ENCODE measurements around the gene TMEM161A. TPM values are rescaled to one million over a fixed set of nuclear protein-coding genes. Genes with fewer than 3 reads are reported as not detected.
A peak's percentile ranks its signal among the peaks of the same experiment; 100 is the strongest.

Gene TMEM161A
- total and polyA plus RNA-seq, 2 donors (not counting 1 experiment from before 2014, with no cell fraction given), result 23.6 to 44.0 TPM

DNA sequence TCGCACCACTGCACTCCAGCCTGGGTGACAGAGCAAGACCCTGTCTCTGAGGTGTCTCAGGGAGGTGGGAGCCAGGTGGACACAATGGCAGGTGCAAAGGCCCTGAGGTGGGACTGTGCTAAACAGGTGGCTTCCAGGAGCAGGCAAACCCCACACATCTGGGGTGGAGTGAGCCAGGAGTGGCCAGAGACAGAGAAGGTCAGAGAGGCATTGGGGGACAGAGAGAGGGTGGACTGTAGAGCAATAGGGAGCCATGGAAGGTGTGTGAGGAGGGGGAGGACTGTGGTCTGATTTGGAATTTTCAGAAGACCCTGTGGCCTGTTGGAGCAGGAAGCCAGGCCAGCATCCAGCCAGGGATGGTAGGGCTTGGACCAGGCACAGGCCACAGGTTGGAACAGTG lies 27.1 kb upstream of the TMEM161A start:
- CTCF ChIA-PET, result no interaction called here
- H3K36me3 ChIP-seq (replicated peaks in 1 of 2; ENCODE audit: control extremely low read depth in 1 of 2, control insufficient read depth in 1 of 2, extremely low read depth in 1 of 2, insufficient read depth in 2 of 2, low read length in 1 of 2), result no peaks in the 10 kb centered on the region
- intact Hi-C loops (cut with micrococcal nuclease), result no loop called here
- Mint-ChIP-seq H3K27ac (peak overlapping the region; percentile 53), H3K4me1 (peaks cover 36% of the 10 kb centered on the region), H3K27me3 (peaks cover 8% of the 10 kb centered on the region), H3K9me3 (ENCODE audit: insufficient read depth) (no peaks in the 10 kb centered on the region), H3K4me3 (no peak overlapping the region)
- peaks cover 0 to 11% (median under 1%) of the 10 kb centered on the region in 4 experiments for H3K27me3 ChIP-seq (replicated peaks in 1 of 4; ENCODE audit: control extremely low read depth in 1 of 4, control insufficient read depth in 3 of 4, insufficient read depth in 4 of 4, low read length in 3 of 4)
- no peak overlapping the region for H3K4me3 ChIP-seq (ENCODE audit: control extremely low read depth in 1 of 5, extremely low read depth in 1 of 5, insufficient read depth in 1 of 5, low read depth in 2 of 5, low read length in 4 of 5)
- POLR2A ChIA-PET, result no interaction called here
- H3K9me3 ChIP-seq (ENCODE audit: control extremely low read depth in 1 of 3, control insufficient read depth in 2 of 3, insufficient read depth in 1 of 3, low read length in 2 of 3), result peaks cover 0 to 2% (median 0%) of the 10 kb centered on the region in 3 donors
- H4K20me1 ChIP-seq (ENCODE audit: control insufficient read depth, insufficient read depth, low read length, poor library complexity, severe bottlenecking), result no peaks in the 10 kb centered on the region
- H3K79me2 ChIP-seq (ENCODE audit: control insufficient read depth, insufficient read depth, low read length), result no peaks in the 10 kb centered on the region
- no peak for DNase-seq
- TF ChIP-seq, protein P1, sequence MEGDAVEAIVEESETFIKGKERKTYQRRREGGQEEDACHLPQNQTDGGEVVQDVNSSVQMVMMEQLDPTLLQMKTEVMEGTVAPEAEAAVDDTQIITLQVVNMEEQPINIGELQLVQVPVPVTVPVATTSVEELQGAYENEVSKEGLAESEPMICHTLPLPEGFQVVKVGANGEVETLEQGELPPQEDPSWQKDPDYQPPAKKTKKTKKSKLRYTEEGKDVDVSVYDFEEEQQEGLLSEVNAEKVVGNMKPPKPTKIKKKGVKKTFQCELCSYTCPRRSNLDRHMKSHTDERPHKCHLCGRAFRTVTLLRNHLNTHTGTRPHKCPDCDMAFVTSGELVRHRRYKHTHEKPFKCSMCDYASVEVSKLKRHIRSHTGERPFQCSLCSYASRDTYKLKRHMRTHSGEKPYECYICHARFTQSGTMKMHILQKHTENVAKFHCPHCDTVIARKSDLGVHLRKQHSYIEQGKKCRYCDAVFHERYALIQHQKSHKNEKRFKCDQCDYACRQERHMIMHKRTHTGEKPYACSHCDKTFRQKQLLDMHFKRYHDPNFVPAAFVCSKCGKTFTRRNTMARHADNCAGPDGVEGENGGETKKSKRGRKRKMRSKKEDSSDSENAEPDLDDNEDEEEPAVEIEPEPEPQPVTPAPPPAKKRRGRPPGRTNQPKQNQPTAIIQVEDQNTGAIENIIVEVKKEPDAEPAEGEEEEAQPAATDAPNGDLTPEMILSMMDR (IDR thresholded peaks at IDR 0.05), result no peak
- no peak for TF ChIP-seq EZH2 (IDR thresholded peaks at IDR 0.05; ENCODE audit: borderline replicate concordance, insufficient read depth, low read depth, low read length, poor library complexity, severe bottlenecking)
- H3K27ac ChIP-seq (ENCODE audit: low read length in 2 of 2), result no peak overlapping the region
- no peak overlapping the region for H2AFZ ChIP-seq (ENCODE audit: insufficient read depth, low read depth, low read length, poor library complexity, severe bottlenecking)
- no peak for ATAC-seq (ENCODE audit: low read depth)
- H3K9ac ChIP-seq (ENCODE audit: low read length), result no peak overlapping the region
- no peak overlapping the region for H3K4me2 ChIP-seq (replicated peaks; ENCODE audit: low read depth, low read length, poor library complexity, severe bottlenecking)
- WGBS (ENCODE audit: insufficient coverage), result 100% methylated on average over 1 of the region's 1 CpG
- H3K4me1 ChIP-seq (ENCODE audit: control insufficient read depth in 2 of 2, insufficient read depth in 2 of 2, low read length in 2 of 2), result peaks cover 20 to 36% of the 10 kb centered on the region in 2 donors

DNA sequence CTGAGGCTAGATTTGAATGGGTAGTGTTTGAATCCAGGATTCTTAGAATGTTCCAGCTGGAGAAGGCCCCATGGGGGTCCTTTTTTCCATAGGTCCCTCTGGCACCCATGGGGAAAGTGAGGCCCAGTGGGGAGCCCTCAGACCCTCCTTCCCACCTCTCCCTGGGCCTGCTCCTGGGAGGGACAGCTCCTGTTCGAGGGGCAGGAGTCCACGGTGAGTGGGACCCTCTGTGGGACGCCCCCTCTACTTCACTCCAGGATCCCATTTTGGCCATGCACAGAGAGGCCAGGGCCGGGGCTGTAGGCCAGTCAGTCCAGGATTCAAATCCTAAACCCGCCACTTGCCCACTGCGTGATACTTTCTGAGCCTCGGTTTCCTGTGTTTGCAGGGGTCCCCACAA lies 24.2 kb upstream of the TMEM161A start:
- Histone ChIP-seq H3K9me3 (ENCODE audit: control extremely low read depth in 1 of 3, control insufficient read depth in 2 of 3, insufficient read depth in 1 of 3, low read length in 2 of 3) (no peaks in the 10 kb centered on the region), H3K27ac (ENCODE audit: low read length in 2 of 2) (no peak overlapping the region), H3K9ac (ENCODE audit: low read length) (no peak overlapping the region), H3K4me1 (ENCODE audit: control insufficient read depth in 2 of 2, insufficient read depth in 2 of 2, low read length in 2 of 2) (peaks cover 24 to 49% of the 10 kb centered on the region in 2 donors), H3K4me3 (ENCODE audit: control extremely low read depth in 1 of 5, extremely low read depth in 1 of 5, insufficient read depth in 1 of 5, low read depth in 2 of 5, low read length in 4 of 5) (no peak overlapping the region), H3K4me2 (replicated peaks; ENCODE audit: low read depth, low read length, poor library complexity, severe bottlenecking) (no peak overlapping the region), H3K27me3 (replicated peaks in 1 of 4; ENCODE audit: control extremely low read depth in 1 of 4, control insufficient read depth in 3 of 4, insufficient read depth in 4 of 4, low read length in 3 of 4) (no peaks in the 10 kb centered on the region), H2AFZ (ENCODE audit: insufficient read depth, low read depth, low read length, poor library complexity, severe bottlenecking) (no peak overlapping the region), H4K20me1 (ENCODE audit: control insufficient read depth, insufficient read depth, low read length, poor library complexity, severe bottlenecking) (no peaks in the 10 kb centered on the region), H3K79me2 (ENCODE audit: control insufficient read depth, insufficient read depth, low read length) (no peaks in the 10 kb centered on the region), H3K36me3 (replicated peaks in 1 of 2; ENCODE audit: control extremely low read depth in 1 of 2, control insufficient read depth in 1 of 2, extremely low read depth in 1 of 2, insufficient read depth in 2 of 2, low read length in 1 of 2) (no peaks in the 10 kb centered on the region)
- no peak for DNase-seq
- intact Hi-C loops (cut with micrococcal nuclease), result no loop called here
- Mint-ChIP-seq H3K4me3 (no peak overlapping the region), H3K27ac (no peak overlapping the region), H3K27me3 (no peaks in the 10 kb centered on the region), H3K4me1 (peaks cover 34% of the 10 kb centered on the region), H3K9me3 (ENCODE audit: insufficient read depth) (no peaks in the 10 kb centered on the region)
- POLR2A ChIA-PET, result interaction anchor here (0.7 kb wide), 1 partner anchor 353 kb away, joined by 3 read pairs; the partner anchor contains the start of gene TSSK6
- ATAC-seq (ENCODE audit: low read depth), result no peak
- CTCF ChIA-PET, result interaction anchor here (1.0 to 5.6 kb wide), 2 partner anchors 12 to 16 kb away, joined by 3 to 48 read pairs; no protein-coding TSS in a partner anchor
- TF ChIP-seq, protein P1 (IDR thresholded peaks at IDR 0.05), result no peak
- no peak for TF ChIP-seq EZH2 (IDR thresholded peaks at IDR 0.05; ENCODE audit: borderline replicate concordance, insufficient read depth, low read depth, low read length, poor library complexity, severe bottlenecking)
- 91% methylated on average over 7 of the region's 7 CpGs for WGBS (ENCODE audit: insufficient coverage)
